Adrenal gland (tissue), 5 donors: ENCODE measurements around the gene ZFHX3.

Experiments used
- CTCF ChIP-seq, 6 experiments: fragments of 450-650 bp in 4 of 6; fragments of 200-600 bp in 2 of 6; sonication (generic) in 1 of 6; IDR thresholded peaks; 1 replicate in 5 of 6; 2 replicates in 1 of 6; pipeline versions ENCODE4 v1.5.1 to v1.8.0; 2016 to 2021; ENCODE audit warnings: antibody characterized with exemption in 6 of 6, mild to moderate bottlenecking in 2 of 6, moderate library complexity in 1 of 6
- POLR2A ChIP-seq, 2 donors: fragments of 450-650 bp; IDR thresholded peaks; one replicate each; pipeline ENCODE4 v1.6.1; 2017; ENCODE audit warnings: antibody characterized with exemption in 2 of 2, mild to moderate bottlenecking in 2 of 2, moderate library complexity in 1 of 2
- donor health status: DM: no; HTN: no; CAD: no.

DNA sequence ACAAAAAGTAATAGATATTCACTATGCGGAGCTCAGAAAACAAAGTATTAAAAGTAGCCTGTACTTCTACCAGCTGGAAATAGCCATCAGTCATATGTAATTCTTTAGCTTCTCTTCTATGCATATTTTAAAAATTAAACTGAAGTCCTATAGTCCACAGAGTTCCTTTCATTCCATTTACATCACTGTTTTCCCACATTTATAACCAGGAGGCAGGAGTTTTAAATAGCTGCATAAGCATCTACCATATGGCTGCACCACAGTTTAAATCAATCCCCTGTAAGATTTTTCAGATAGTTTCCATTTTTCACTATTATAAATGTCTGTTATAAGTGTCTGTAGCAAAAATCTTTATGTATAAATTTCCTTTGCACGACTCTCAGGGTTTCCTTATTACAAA, 45.1 kb downstream of the ZFHX3 start:
- TF ChIP-seq CTCF (IDR thresholded peaks at IDR 0.05) = no peak
- TF ChIP-seq POLR2A (IDR thresholded peaks at IDR 0.05) = no peak
